ENCODE results near the gene DOC2A.

Gene DOC2A

DNA sequence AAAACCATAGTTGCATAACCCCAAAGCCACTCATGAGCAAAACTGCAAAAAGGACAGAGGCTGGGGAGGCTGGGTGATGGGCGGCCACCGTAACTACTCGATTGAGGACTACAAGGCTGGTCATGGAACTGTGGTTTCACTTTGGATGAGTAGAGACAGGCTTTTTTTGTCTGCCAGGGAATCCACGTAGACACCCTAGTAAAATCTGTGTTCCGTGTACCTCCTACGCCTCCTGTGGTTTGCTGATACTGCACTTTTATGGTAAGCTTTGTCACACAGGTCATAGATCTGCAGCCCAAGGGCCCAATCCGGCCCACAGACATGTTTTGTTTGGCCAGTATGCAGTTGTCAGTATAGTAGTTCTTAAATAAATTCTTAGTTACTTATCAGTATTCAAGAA is 22.4 kb upstream of the DOC2A start:
- no peak for DNase-seq (ENCODE audit: low read depth, low spot score)
- in situ Hi-C loops (cut with HindIII; ENCODE audit: low sequenced_read_pairs), result no loop called here
- H3K4me3 ChIP-seq (ENCODE audit: low read depth, low read length), result no peak overlapping the region

GRCh38 chr16:30032083-30032819 is 21.4 kb upstream of the DOC2A start:
- H3K4me3 ChIP-seq (ENCODE audit: low read depth, low read length), result no peak overlapping the region
- TF ChIP-seq, protein P1, sequence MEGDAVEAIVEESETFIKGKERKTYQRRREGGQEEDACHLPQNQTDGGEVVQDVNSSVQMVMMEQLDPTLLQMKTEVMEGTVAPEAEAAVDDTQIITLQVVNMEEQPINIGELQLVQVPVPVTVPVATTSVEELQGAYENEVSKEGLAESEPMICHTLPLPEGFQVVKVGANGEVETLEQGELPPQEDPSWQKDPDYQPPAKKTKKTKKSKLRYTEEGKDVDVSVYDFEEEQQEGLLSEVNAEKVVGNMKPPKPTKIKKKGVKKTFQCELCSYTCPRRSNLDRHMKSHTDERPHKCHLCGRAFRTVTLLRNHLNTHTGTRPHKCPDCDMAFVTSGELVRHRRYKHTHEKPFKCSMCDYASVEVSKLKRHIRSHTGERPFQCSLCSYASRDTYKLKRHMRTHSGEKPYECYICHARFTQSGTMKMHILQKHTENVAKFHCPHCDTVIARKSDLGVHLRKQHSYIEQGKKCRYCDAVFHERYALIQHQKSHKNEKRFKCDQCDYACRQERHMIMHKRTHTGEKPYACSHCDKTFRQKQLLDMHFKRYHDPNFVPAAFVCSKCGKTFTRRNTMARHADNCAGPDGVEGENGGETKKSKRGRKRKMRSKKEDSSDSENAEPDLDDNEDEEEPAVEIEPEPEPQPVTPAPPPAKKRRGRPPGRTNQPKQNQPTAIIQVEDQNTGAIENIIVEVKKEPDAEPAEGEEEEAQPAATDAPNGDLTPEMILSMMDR (IDR thresholded peaks at IDR 0.05; ENCODE audit: low read depth, low read length), result peak; percentile 80
- in situ Hi-C loops (cut with HindIII; ENCODE audit: low sequenced_read_pairs), result no loop called here
- DNase-seq (ENCODE audit: low read depth, low spot score), result peak; percentile 61

More for the DNA sequence above, 22.4 kb upstream of the DOC2A start:
- TF ChIP-seq, protein P1 (IDR thresholded peaks at IDR 0.05; ENCODE audit: low read depth, low read length), result no peak

DNA sequence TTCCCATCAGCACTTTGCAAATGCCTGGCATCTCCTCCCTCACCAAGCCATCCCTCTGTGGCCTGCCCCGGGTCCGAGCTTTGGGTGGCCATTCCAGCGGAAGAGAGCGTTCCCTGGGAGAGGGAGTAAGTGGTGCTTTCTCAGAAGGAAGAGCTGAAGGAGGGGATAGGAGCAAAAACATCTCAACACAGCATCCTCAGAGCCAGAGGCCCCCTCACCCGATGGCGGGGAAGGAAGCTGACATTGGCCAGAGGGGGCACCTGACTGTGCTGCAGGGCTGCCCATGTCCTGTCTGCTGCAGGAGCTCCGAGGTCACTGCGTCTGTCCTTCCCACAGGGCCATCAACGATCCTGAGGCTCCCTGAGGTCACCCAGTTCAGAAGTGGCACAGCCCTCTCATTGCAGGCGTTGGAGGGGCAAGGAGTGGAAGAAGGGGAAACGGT is 20.7 kb upstream of the DOC2A start:
- in situ Hi-C loops (cut with HindIII; ENCODE audit: low sequenced_read_pairs), result no loop called here
- H3K4me3 ChIP-seq (ENCODE audit: low read depth, low read length), result no peak overlapping the region
- TF ChIP-seq, protein P1 (IDR thresholded peaks at IDR 0.05; ENCODE audit: low read depth, low read length), result no peak
- DNase-seq (ENCODE audit: low read depth, low spot score), result no peak

DNA sequence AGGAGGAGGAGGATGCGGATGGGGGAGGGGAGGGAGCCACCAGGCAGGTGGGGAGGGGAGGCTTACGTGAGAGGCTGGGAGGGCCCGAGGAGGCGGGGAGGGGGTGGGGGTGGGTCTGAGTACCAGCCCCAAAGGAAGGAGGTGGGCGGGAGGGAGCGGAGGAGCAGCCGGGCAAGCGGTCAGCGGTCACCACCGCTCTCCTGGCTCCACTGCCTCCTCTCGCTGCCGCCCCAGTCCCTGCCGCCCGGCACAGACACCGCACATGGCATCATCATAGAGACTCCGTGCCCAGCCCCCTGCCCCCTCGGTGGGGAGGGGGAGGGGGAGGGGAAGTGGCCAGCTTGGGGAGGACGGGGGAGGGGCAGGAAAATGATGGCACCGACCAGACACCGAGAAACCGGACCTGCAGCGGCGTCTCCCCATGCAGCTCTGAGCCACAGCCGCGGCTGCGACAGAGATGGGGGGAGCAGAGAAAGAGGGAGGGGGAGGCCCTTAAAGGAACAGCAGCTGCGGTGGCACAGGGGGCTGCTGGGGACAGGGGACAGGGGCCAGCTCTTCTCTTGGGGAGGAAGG is 20.1 kb upstream of the DOC2A start, which contains the start of gene TLCD3B:
TLCD3B (minus strand) TSS at position 431 of the 573 bp plus-strand sequence. CDS start 744 bp downstream, outside the sequence.
- H3K4me3 ChIP-seq (ENCODE audit: low read depth, low read length), result no peak within 1 kb of the TSS
- in situ Hi-C loops (cut with HindIII; ENCODE audit: low sequenced_read_pairs), result no loop called here
- DNase-seq (ENCODE audit: low read depth, low spot score), result no peak
- TF ChIP-seq, protein P1 (IDR thresholded peaks at IDR 0.05; ENCODE audit: low read depth, low read length), result no peak

DNA sequence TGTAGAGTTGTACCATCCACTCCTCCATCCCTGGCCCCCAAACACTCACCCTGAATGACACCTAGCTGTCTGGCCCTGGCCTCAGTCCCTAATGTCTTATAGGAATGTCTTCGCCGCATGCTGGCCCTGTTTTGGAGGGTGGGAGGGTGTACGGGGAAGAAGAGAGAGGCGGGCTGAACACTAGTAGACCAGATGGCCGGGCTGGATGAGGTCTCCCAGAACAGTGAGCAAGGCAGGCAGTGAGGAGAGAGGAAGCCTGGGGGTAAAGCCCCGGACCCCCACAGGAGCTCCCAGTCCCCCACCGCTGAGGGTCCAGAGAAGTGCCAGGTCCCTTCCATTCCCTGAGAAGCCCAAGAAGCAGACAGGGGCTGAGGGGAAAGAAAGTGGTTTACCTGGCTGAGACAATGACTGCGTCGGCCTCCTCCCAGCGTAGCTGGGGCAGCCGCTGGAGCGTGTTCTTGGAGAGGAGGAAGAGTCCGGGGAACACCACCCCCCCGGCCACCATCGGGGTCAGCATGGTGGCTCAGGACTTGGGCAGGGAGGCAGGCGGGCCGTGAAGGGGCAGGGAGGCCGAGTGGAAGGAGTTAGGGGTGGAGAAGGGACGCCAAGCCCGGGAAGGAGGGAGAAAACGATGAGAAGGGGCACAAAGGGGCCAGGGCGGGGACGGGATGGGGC is 19.3 kb upstream of the DOC2A start:
- in situ Hi-C loops (cut with HindIII; ENCODE audit: low sequenced_read_pairs), result no loop called here
- TF ChIP-seq, protein P1 (IDR thresholded peaks at IDR 0.05; ENCODE audit: low read depth, low read length), result no peak

GRCh38 chr16:30028438-30029076 is 17.7 kb upstream of the DOC2A start:
- TF ChIP-seq, protein P1 (IDR thresholded peaks at IDR 0.05; ENCODE audit: low read depth, low read length), result no peak
- in situ Hi-C loops (cut with HindIII; ENCODE audit: low sequenced_read_pairs), result no loop called here
- DNase-seq (ENCODE audit: low read depth, low spot score), result no peak
- no peak overlapping the region for H3K4me3 ChIP-seq (ENCODE audit: low read depth, low read length)

More for the DNA sequence above, 19.3 kb upstream of the DOC2A start:
- no peak overlapping the region for H3K4me3 ChIP-seq (ENCODE audit: low read depth, low read length)
- DNase-seq (ENCODE audit: low read depth, low spot score), result no peak

All from astrocyte of the spinal cord (primary cell).